ENCODE results near the gene EPB41L3. TPM values are rescaled to one million over a fixed set of nuclear protein-coding genes. Genes with fewer than 3 reads are reported as not detected.
"Not testable (repeated sequence)": the region's sequence is repeated elsewhere in the genome, so short reads cannot be mapped to it uniquely, and the experiment has no call there.

The EPB41L3 gene
- total and polyA plus RNA-seq, 2 experiments from 2014 or later: 20.8 to 22.2 TPM

- Histone ChIP-seq H3K27me3 (replicated peaks; ENCODE audit: insufficient read depth) (no peaks in the 10 kb centered on the region), H3K27ac (no peak overlapping the region), H3K36me3 (ENCODE audit: low read depth) (no peaks in the 10 kb centered on the region), H2AFZ (no peak overlapping the region), H3K9ac (no peak overlapping the region), H3F3A (ENCODE audit: insufficient read depth) (peaks cover 2% of the 10 kb centered on the region; the same call in 1 of the 2 replicates), H3K4me2 (ENCODE audit: unreplicated experiment) (no peak overlapping the region), H3K9me2 (ENCODE audit: insufficient read depth) (no peaks in the 10 kb centered on the region), H3K9me3 (ENCODE audit: low read depth) (no peaks in the 10 kb centered on the region), H3K79me2 (ENCODE audit: insufficient read depth) (peaks cover 4% of the 10 kb centered on the region; the same call in 1 of the 2 replicates), H4K20me1 (ENCODE audit: insufficient read depth) (no peaks in the 10 kb centered on the region), H3K4me3 (no peak overlapping the region), H3K4me1 (ENCODE audit: insufficient read depth) (0 out of 2 replicates have a peak, but pooled peaks cover 3% of the 10 kb centered on the region)
- TF ChIP-seq EZH2 (IDR thresholded peaks at IDR 0.05; ENCODE audit: insufficient read depth, poor library complexity, severe bottlenecking): no peak
- no peak for TF ChIP-seq EZH2phosphoT487 (IDR thresholded peaks at IDR 0.05; ENCODE audit: insufficient read depth, low read depth)
- WGBS, 2 experiments (ENCODE audit: low coverage in 1 of 2, low lambda C conversion rate in 2 of 2, missing lambda C conversion rate in 2 of 2): 91 to 93% methylated on average over 6 of the region's 6 CpGs
- DNase-seq: no peak
- in situ Hi-C loops (cut with MboI): no loop called here
These were observed 45.3 kb downstream of the EPB41L3 start for GRCh38 chr18:5498452-5498851.

GRCh38 chr18:5496305-5496704 is 47.5 kb downstream of the EPB41L3 start:
- Histone ChIP-seq H2AFZ (no peak overlapping the region), H3K79me2 (ENCODE audit: insufficient read depth) (no peaks in the 10 kb centered on the region; the same call in 1 of the 2 replicates), H3K9ac (no peak overlapping the region), H4K20me1 (ENCODE audit: insufficient read depth) (no peaks in the 10 kb centered on the region), H3K27me3 (replicated peaks; ENCODE audit: insufficient read depth) (no peaks in the 10 kb centered on the region), H3K27ac (no peak overlapping the region), H3K4me1 (ENCODE audit: insufficient read depth) (no peaks in the 10 kb centered on the region), H3K36me3 (ENCODE audit: low read depth) (no peaks in the 10 kb centered on the region), H3K9me2 (ENCODE audit: insufficient read depth) (no peaks in the 10 kb centered on the region), H3K4me3 (no peak overlapping the region), H3K4me2 (ENCODE audit: unreplicated experiment) (no peak overlapping the region), H3F3A (ENCODE audit: insufficient read depth) (no peaks in the 10 kb centered on the region), H3K9me3 (ENCODE audit: low read depth) (no peaks in the 10 kb centered on the region)
- 93 to 98% methylated on average over 2 of the region's 2 CpGs for WGBS, 2 experiments (ENCODE audit: low coverage in 1 of 2, low lambda C conversion rate in 2 of 2, missing lambda C conversion rate in 2 of 2)
- DNase-seq: no peak
- in situ Hi-C loops (cut with MboI): no loop called here
- TF ChIP-seq EZH2 (IDR thresholded peaks at IDR 0.05; ENCODE audit: insufficient read depth, poor library complexity, severe bottlenecking): no peak
- no peak for TF ChIP-seq EZH2phosphoT487 (IDR thresholded peaks at IDR 0.05; ENCODE audit: insufficient read depth, low read depth)

GRCh38 chr18:5490753-5491480 is 52.9 kb downstream of the EPB41L3 start:
- Histone ChIP-seq H3K4me1 (ENCODE audit: insufficient read depth) (no peaks in the 10 kb centered on the region), H2AFZ (no peak overlapping the region), H3K9me2 (ENCODE audit: insufficient read depth) (no peaks in the 10 kb centered on the region), H3K9ac (no peak overlapping the region), H3K36me3 (ENCODE audit: low read depth) (no peaks in the 10 kb centered on the region; the same call in 1 of the 2 replicates), H3F3A (ENCODE audit: insufficient read depth) (no peaks in the 10 kb centered on the region), H3K9me3 (ENCODE audit: low read depth) (no peaks in the 10 kb centered on the region), H3K27ac (no peak overlapping the region), H3K79me2 (ENCODE audit: insufficient read depth) (no peaks in the 10 kb centered on the region; the same call in 1 of the 2 replicates), H3K4me2 (ENCODE audit: unreplicated experiment) (no peak overlapping the region), H3K27me3 (replicated peaks; ENCODE audit: insufficient read depth) (no peaks in the 10 kb centered on the region), H3K4me3 (no peak overlapping the region), H4K20me1 (ENCODE audit: insufficient read depth) (no peaks in the 10 kb centered on the region; the same call in 1 of the 2 replicates)
- DNase-seq: no peak
- WGBS, 2 experiments (ENCODE audit: low coverage in 1 of 2, low lambda C conversion rate in 2 of 2, missing lambda C conversion rate in 2 of 2): 81 to 96% methylated on average over 5 of the region's 5 CpGs
- in situ Hi-C loops (cut with MboI): no loop called here
- TF ChIP-seq EZH2 (IDR thresholded peaks at IDR 0.05; ENCODE audit: insufficient read depth, poor library complexity, severe bottlenecking) (no peak), EZH2phosphoT487 (IDR thresholded peaks at IDR 0.05; ENCODE audit: insufficient read depth, low read depth) (no peak)

GRCh38 chr18:5488844-5489243 is 55.0 kb downstream of the EPB41L3 start:
- Histone ChIP-seq H2AFZ (no peak overlapping the region), H3K9me3 (ENCODE audit: low read depth) (no peaks in the 10 kb centered on the region), H3K9me2 (ENCODE audit: insufficient read depth) (no peaks in the 10 kb centered on the region), H3K79me2 (ENCODE audit: insufficient read depth) (no peaks in the 10 kb centered on the region), H3F3A (ENCODE audit: insufficient read depth) (no peaks in the 10 kb centered on the region), H3K4me1 (ENCODE audit: insufficient read depth) (no peaks in the 10 kb centered on the region), H3K4me3 (no peak overlapping the region), H4K20me1 (ENCODE audit: insufficient read depth) (no peaks in the 10 kb centered on the region; the same call in 1 of the 2 replicates), H3K4me2 (ENCODE audit: unreplicated experiment) (no peak overlapping the region), H3K27me3 (replicated peaks; ENCODE audit: insufficient read depth) (no peaks in the 10 kb centered on the region), H3K36me3 (ENCODE audit: low read depth) (no peaks in the 10 kb centered on the region; the same call in 1 of the 2 replicates), H3K9ac (no peak overlapping the region), H3K27ac (no peak overlapping the region)
- no peak for DNase-seq
- TF ChIP-seq EZH2phosphoT487 (IDR thresholded peaks at IDR 0.05; ENCODE audit: insufficient read depth, low read depth) (no peak), EZH2 (IDR thresholded peaks at IDR 0.05; ENCODE audit: insufficient read depth, poor library complexity, severe bottlenecking) (no peak)
- in situ Hi-C loops (cut with MboI): no loop called here
- 83 to 84% methylated on average over 21 to 24 of the region's 24 CpGs for WGBS, 2 experiments (ENCODE audit: low coverage in 1 of 2, low lambda C conversion rate in 2 of 2, missing lambda C conversion rate in 2 of 2)

GRCh38 chr18:5488044-5488443 is 55.8 kb downstream of the EPB41L3 start:
- H3K4me3 ChIP-seq; H3K9me2 ChIP-seq (ENCODE audit: insufficient read depth); H3K36me3 ChIP-seq (ENCODE audit: low read depth); H3K27ac ChIP-seq; H3K4me1 ChIP-seq (ENCODE audit: insufficient read depth); H2AFZ ChIP-seq; in situ Hi-C loops (cut with MboI); H3F3A ChIP-seq (ENCODE audit: insufficient read depth); H3K9ac ChIP-seq; H3K9me3 ChIP-seq (ENCODE audit: low read depth); H4K20me1 ChIP-seq (ENCODE audit: insufficient read depth); H3K79me2 ChIP-seq (ENCODE audit: insufficient read depth); H3K27me3 ChIP-seq (replicated peaks; ENCODE audit: insufficient read depth); DNase-seq; H3K4me2 ChIP-seq (ENCODE audit: unreplicated experiment): not testable (repeated sequence)
- 97 to 98% methylated on average over 4 of the region's 4 CpGs for WGBS, 2 experiments (ENCODE audit: low coverage in 1 of 2, low lambda C conversion rate in 2 of 2, missing lambda C conversion rate in 2 of 2)

All from GM23248 (cell line).